K562 (cell line): ENCODE data around the gene SUV39H2. TPM values are rescaled to one million over a fixed set of nuclear protein-coding genes. Genes with fewer than 3 reads are reported as not detected.
A peak's percentile ranks its signal among the peaks of the same experiment; 100 is the strongest.

Source experiments
- BRD4 ChIP-seq: fragments of 200-600 bp; sonication (generic); IDR thresholded peaks from 2 replicates; pipeline ENCODE4 v1.6.1; 2017; ENCODE audit warnings: inconsistent platforms
- C11orf30 ChIP-seq: fragments of 450-650 bp; IDR thresholded peaks from 2 replicates; pipeline ENCODE4 v1.6.1; 2016; ENCODE audit warnings: low read depth, mild to moderate bottlenecking
- CAMTA2 ChIP-seq: fragments of 250-450 bp; sonication (Bioruptor Pico); conservative IDR thresholded peaks from 2 replicates; pipeline ENCODE4 v1.5.1; 2022
- DLX4 ChIP-seq: fragments of 250-450 bp; sonication (Bioruptor Pico); IDR thresholded peaks from 2 replicates; pipeline ENCODE4 v1.6.1; 2021; ENCODE audit warnings: mild to moderate bottlenecking
- FOSL1 ChIP-seq: fragments of 200-800 bp; sonication (Bioruptor generic); conservative IDR thresholded peaks from 2 replicates; pipeline ENCODE4 v1.6.1; 2016; ENCODE audit warnings: missing genetic modification characterization, missing compliant biosample characterization
- GATAD2B ChIP-seq: fragments of 450-650 bp; IDR thresholded peaks from 2 replicates; pipeline ENCODE4 v1.6.1; 2017; ENCODE audit warnings: mild to moderate bottlenecking, borderline replicate concordance
- HDAC8 ChIP-seq: fragments of 450-650 bp; IDR thresholded peaks from 2 replicates; pipeline ENCODE4 v1.6.1; 2016; ENCODE audit warnings: mild to moderate bottlenecking, missing genetic modification characterization, moderate library complexity, missing compliant biosample characterization
- MEF2D ChIP-seq: conservative IDR thresholded peaks from 2 replicates; pipeline ENCODE4 v1.6.1; 2016; ENCODE audit warnings: low read depth, missing genetic modification characterization, missing compliant biosample characterization
- NR2F6 ChIP-seq: fragments of 450-650 bp; formaldehyde crosslinking; IDR thresholded peaks from 2 replicates; pipeline ENCODE4 v1.4.0; 2020; ENCODE audit warnings: mild to moderate bottlenecking
- PCBP1 ChIP-seq: fragments of 200-400 bp; formaldehyde crosslinking; IDR thresholded peaks from 2 replicates; pipeline ENCODE4 v1.6.1; 2018; ENCODE audit warnings: mild to moderate bottlenecking, low read depth, low read length; ENCODE audit not compliant: poor library complexity, severe bottlenecking
- SAP30 ChIP-seq: fragments of 200-600 bp; sonication (generic); IDR thresholded peaks from 2 replicates; pipeline ENCODE4 v1.6.1; 2012; ENCODE audit warnings: borderline replicate concordance, low read depth, mild to moderate bottlenecking, moderate library complexity, low read length, control low read depth, inconsistent platforms; ENCODE audit not compliant: insufficient read depth, poor library complexity, severe bottlenecking
- XRCC3 ChIP-seq: fragments of 450-650 bp; IDR thresholded peaks from 2 replicates; pipeline ENCODE4 v1.6.1; 2017; ENCODE audit warnings: mild to moderate bottlenecking, moderate library complexity
- ZNF444 ChIP-seq: fragments of 250-450 bp; sonication (Bioruptor Pico); IDR thresholded peaks from 2 replicates; pipeline ENCODE4 v1.4.0; 2020; ENCODE audit warnings: mild to moderate bottlenecking, moderate library complexity
- ZNF740 ChIP-seq, 3 experiments: fragments of 200-800 bp in 1 of 3; sonication (Bioruptor generic) in 1 of 3; sonication (generic) in 1 of 3; formaldehyde crosslinking in 1 of 3; IDR thresholded peaks; 2 replicates each; pipeline versions ENCODE4 v1.6.1 to v1.8.0; 2016 to 2022; ENCODE audit warnings: mild to moderate bottlenecking in 2 of 3, missing compliant biosample characterization in 2 of 3, missing genetic modification characterization in 2 of 3, missing genetic modification reagents in 1 of 3
- polyA plus RNA-seq, 8 experiments: library from polyadenylated mRNA; depleted of rRNA in 4 of 8; stranded (reverse) in 5 of 8; unstranded in 3 of 8; fragments of >200 nt; fragmentation: Nextera tagmentation in 2 of 8; fragmentation: Illumina TruSeq in 1 of 8; extraction: Ambion mirVana in 2 of 8; extraction: Trizol in 1 of 8; gene quantifications; 2 replicates each; pipeline versions ENCODE4 v1.2.1 to v1.2.3, GENCODE V29; 2011 to 2014; ENCODE audit warnings: inconsistent platforms in 1 of 8, missing spikeins in 1 of 8
- total RNA-seq, 7 experiments: library from RNA; depleted of rRNA in 6 of 7; stranded (reverse); fragments of >200 nt in 6 of 7; fragmentation: Illumina TruSeq in 2 of 7; extraction: Trizol in 2 of 7; gene quantifications; 2 replicates each; pipeline versions ENCODE4 v1.2.1 to v1.2.3, GENCODE V29; 2011 to 2021; ENCODE audit warnings: low replicate concordance in 1 of 7
- TF ChIP-seq, protein P1 (sequence below): fragments of 200-600 bp; sonication (generic); IDR thresholded peaks from one replicate; pipeline ENCODE4 v1.6.1; 2012; ENCODE audit warnings: mild to moderate bottlenecking, low read depth, low read length, inconsistent platforms

Gene SUV39H2
- total and polyA plus RNA-seq, 9 of the 15 experiments (the other 6 are each of a cell fraction or from before 2014, with no cell fraction given) = 24.1 to 54.3 (median 41.3) TPM

DNA sequence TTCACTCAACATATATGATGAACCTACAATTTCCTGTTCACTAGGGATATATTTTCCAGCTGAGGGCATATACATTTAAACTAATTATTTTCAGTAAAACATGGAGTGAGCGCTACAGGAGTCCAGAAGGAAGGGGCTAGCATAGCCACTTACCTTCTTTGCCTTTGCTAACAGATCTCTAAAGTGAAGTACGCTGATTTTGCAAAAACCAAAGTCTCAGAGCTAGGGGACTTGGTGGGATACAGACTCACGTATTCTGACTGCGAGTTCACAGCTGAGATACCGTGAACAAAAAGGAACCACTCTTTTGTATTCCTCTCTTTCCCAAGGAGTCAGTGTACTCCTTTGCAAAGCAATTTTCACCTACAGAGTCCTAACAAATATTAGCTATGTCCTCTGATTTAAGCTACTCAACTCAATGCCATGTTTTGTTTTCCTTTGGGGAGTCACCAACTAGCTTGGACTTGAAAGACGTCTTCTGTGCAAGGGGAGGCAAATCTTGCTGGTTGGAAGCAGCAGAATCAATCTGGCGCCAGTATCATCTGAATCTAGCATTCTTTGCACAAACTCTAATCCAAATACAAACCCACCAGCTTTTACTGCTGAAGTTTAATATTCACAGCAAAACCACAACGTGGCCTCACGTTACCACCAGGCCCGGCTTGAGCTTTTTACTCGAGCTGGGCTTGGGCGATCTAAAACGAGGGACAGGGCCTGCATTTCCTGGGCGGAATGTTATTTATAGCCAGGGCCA is 41.5 kb upstream of the SUV39H2 start (continued):
- TF ChIP-seq, protein P1, sequence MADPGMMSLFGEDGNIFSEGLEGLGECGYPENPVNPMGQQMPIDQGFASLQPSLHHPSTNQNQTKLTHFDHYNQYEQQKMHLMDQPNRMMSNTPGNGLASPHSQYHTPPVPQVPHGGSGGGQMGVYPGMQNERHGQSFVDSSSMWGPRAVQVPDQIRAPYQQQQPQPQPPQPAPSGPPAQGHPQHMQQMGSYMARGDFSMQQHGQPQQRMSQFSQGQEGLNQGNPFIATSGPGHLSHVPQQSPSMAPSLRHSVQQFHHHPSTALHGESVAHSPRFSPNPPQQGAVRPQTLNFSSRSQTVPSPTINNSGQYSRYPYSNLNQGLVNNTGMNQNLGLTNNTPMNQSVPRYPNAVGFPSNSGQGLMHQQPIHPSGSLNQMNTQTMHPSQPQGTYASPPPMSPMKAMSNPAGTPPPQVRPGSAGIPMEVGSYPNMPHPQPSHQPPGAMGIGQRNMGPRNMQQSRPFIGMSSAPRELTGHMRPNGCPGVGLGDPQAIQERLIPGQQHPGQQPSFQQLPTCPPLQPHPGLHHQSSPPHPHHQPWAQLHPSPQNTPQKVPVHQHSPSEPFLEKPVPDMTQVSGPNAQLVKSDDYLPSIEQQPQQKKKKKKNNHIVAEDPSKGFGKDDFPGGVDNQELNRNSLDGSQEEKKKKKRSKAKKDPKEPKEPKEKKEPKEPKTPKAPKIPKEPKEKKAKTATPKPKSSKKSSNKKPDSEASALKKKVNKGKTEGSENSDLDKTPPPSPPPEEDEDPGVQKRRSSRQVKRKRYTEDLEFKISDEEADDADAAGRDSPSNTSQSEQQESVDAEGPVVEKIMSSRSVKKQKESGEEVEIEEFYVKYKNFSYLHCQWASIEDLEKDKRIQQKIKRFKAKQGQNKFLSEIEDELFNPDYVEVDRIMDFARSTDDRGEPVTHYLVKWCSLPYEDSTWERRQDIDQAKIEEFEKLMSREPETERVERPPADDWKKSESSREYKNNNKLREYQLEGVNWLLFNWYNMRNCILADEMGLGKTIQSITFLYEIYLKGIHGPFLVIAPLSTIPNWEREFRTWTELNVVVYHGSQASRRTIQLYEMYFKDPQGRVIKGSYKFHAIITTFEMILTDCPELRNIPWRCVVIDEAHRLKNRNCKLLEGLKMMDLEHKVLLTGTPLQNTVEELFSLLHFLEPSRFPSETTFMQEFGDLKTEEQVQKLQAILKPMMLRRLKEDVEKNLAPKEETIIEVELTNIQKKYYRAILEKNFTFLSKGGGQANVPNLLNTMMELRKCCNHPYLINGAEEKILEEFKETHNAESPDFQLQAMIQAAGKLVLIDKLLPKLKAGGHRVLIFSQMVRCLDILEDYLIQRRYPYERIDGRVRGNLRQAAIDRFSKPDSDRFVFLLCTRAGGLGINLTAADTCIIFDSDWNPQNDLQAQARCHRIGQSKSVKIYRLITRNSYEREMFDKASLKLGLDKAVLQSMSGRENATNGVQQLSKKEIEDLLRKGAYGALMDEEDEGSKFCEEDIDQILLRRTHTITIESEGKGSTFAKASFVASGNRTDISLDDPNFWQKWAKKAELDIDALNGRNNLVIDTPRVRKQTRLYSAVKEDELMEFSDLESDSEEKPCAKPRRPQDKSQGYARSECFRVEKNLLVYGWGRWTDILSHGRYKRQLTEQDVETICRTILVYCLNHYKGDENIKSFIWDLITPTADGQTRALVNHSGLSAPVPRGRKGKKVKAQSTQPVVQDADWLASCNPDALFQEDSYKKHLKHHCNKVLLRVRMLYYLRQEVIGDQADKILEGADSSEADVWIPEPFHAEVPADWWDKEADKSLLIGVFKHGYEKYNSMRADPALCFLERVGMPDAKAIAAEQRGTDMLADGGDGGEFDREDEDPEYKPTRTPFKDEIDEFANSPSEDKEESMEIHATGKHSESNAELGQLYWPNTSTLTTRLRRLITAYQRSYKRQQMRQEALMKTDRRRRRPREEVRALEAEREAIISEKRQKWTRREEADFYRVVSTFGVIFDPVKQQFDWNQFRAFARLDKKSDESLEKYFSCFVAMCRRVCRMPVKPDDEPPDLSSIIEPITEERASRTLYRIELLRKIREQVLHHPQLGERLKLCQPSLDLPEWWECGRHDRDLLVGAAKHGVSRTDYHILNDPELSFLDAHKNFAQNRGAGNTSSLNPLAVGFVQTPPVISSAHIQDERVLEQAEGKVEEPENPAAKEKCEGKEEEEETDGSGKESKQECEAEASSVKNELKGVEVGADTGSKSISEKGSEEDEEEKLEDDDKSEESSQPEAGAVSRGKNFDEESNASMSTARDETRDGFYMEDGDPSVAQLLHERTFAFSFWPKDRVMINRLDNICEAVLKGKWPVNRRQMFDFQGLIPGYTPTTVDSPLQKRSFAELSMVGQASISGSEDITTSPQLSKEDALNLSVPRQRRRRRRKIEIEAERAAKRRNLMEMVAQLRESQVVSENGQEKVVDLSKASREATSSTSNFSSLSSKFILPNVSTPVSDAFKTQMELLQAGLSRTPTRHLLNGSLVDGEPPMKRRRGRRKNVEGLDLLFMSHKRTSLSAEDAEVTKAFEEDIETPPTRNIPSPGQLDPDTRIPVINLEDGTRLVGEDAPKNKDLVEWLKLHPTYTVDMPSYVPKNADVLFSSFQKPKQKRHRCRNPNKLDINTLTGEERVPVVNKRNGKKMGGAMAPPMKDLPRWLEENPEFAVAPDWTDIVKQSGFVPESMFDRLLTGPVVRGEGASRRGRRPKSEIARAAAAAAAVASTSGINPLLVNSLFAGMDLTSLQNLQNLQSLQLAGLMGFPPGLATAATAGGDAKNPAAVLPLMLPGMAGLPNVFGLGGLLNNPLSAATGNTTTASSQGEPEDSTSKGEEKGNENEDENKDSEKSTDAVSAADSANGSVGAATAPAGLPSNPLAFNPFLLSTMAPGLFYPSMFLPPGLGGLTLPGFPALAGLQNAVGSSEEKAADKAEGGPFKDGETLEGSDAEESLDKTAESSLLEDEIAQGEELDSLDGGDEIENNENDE = no peak
- TF ChIP-seq HDAC8 (tag) = no peak
- TF ChIP-seq PCBP1 = no peak
- no peak for TF ChIP-seq GATAD2B
- no peak for TF ChIP-seq ZNF444 (CRISPR knock-in tag)
- no peak for TF ChIP-seq DLX4 (CRISPR knock-in tag)
- no peak for TF ChIP-seq XRCC3
- TF ChIP-seq BRD4 = no peak
- no peak for TF ChIP-seq CAMTA2 (CRISPR knock-in tag)
- peak; percentile 68 for TF ChIP-seq SAP30
- 0 out of 2 replicates have a peak, but pooled peaks have one; percentile 30 for TF ChIP-seq MEF2D (tag)
- TF ChIP-seq NR2F6 (CRISPR knock-in tag) = no peak
- peak; percentile 28; the same call in 1 of the 2 replicates for TF ChIP-seq C11orf30
- no peak for TF ChIP-seq ZNF740 (CRISPR knock-in tag; IDR thresholded peaks at IDR 0.05)
- no peak for TF ChIP-seq ZNF740 (tag; IDR thresholded peaks at IDR 0.05)
- no peak for TF ChIP-seq FOSL1
